Sigmoid colon (tissue), 4 donors: ENCODE results near the gene CFAP61.

Experiments used
- CTCF ChIP-seq, 4 experiments: fragments of 450-650 bp in 3 of 4; fragments of 200-600 bp in 1 of 4; IDR thresholded peaks; one replicate each; pipeline ENCODE4 v1.5.1; 2016 to 2019; ENCODE audit warnings: antibody characterized with exemption in 4 of 4, mild to moderate bottlenecking in 3 of 4, moderate library complexity in 2 of 4
- EP300 ChIP-seq, 4 donors: sonication (generic); formaldehyde crosslinking; IDR thresholded peaks; one replicate each; pipeline ENCODE4 v1.6.1; 2017; ENCODE audit warnings: antibody characterized with exemption in 4 of 4
- POLR2A ChIP-seq, 2 donors: fragments of 450-650 bp; IDR thresholded peaks; one replicate each; pipeline ENCODE4 v1.6.1; 2016; ENCODE audit warnings: antibody characterized with exemption in 2 of 2, mild to moderate bottlenecking in 2 of 2, moderate library complexity in 2 of 2

- no peak for TF ChIP-seq EP300 (IDR thresholded peaks at IDR 0.05)
- TF ChIP-seq CTCF (IDR thresholded peaks at IDR 0.05), result no peak
- no peak for TF ChIP-seq POLR2A (IDR thresholded peaks at IDR 0.05)
Measured at GRCh38 chr20:20251836-20252235, 199.5 kb downstream of the CFAP61 start.
